ENCODE data around the gene ARMC5. TPM values are rescaled to one million over a fixed set of nuclear protein-coding genes. Genes with fewer than 3 reads are reported as not detected.

ARMC5 gene
- total RNA-seq, 1 experiment from 2014 or later = 11.8 TPM

DNA sequence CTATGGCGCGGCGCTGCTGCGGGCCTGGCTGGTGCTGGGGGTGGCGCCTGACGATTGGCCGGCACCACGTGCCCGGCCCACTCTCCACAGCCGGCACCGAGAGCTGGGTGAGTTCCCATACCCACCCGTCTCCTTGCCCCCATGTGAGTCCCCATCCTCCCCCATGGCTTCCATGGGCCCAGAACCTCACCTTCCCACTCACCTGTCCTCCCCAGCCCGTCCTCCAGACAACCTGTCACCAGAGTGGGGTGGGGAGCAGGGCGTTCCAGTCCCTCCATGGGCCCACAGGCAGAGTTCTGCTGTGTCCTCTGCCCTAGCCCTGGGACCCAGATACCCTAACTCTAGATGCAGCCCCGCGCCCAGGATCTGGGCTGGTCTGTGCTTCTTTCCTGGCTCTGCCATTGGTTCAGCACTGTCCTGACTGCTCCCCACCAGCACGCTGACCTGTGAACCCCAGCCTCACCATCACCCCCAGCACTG, 5.5 kb downstream of the ARMC5 start:
- Histone ChIP-seq H2AFZ (ENCODE audit: low read depth, low read length, poor library complexity, severe bottlenecking) (no peak overlapping the region), H3K27ac (ENCODE audit: low read depth, low read length) (no peak overlapping the region), H3K9ac (ENCODE audit: low read length) (no peak overlapping the region), H3K4me2 (ENCODE audit: low read length) (no peak overlapping the region), H3K27me3 (ENCODE audit: insufficient read depth, low read length) (no peaks in the 10 kb centered on the region), H4K20me1 (ENCODE audit: insufficient read depth) (no peaks in the 10 kb centered on the region), H3K4me1 (ENCODE audit: control insufficient read depth in 1 of 2, insufficient read depth in 2 of 2, low read length in 2 of 2) (peaks cover 0 to 14% of the 10 kb centered on the region in 2 experiments; a peak in 2 of 4 replicates), H3K9me3 (ENCODE audit: control insufficient read depth in 1 of 2, insufficient read depth in 1 of 2, low read depth in 1 of 2, low read length in 2 of 2) (no peaks in the 10 kb centered on the region), H3K36me3 (ENCODE audit: control insufficient read depth in 1 of 2, insufficient read depth in 2 of 2, low read length in 2 of 2) (no peaks in the 10 kb centered on the region), H3K9me2 (ENCODE audit: insufficient read depth) (no peaks in the 10 kb centered on the region), H3K4me3 (replicated peaks in 1 of 2; ENCODE audit: low read depth in 1 of 2, low read length in 2 of 2) (no peak overlapping the region), H3K79me2 (ENCODE audit: insufficient read depth, low read length) (no peaks in the 10 kb centered on the region)
- intact Hi-C loops (cut with micrococcal nuclease) = no loop called here
- ChIA-PET RAD21 (ENCODE audit: low non-redundant PET in 1 of 2, low total read pairs in 2 of 2, uncharacterized antibody in 2 of 2, unreplicated experiment in 2 of 2) (no interaction called here), CTCF (no interaction called here), POLR2A (no interaction called here)
- no TSS peak for BruUV-seq (replicated peaks)
- DNase-seq (ENCODE audit: low read depth, low spot score) (no peak), ATAC-seq (no peak)
- TF ChIP-seq EZH2phosphoT487 (IDR thresholded peaks at IDR 0.05; ENCODE audit: borderline replicate concordance) = no peak
- no peak for TF ChIP-seq FOSL1 (IDR thresholded peaks at IDR 0.05; ENCODE audit: low read depth)
- TF ChIP-seq MAX (IDR thresholded peaks at IDR 0.05) = no peak
- no peak for TF ChIP-seq ELF1 (IDR thresholded peaks at IDR 0.05; ENCODE audit: borderline replicate concordance, low read depth)
- no peak for TF ChIP-seq POLR2AphosphoS5 (IDR thresholded peaks at IDR 0.05; ENCODE audit: low read depth, low read length)
- TF ChIP-seq, protein P1, sequence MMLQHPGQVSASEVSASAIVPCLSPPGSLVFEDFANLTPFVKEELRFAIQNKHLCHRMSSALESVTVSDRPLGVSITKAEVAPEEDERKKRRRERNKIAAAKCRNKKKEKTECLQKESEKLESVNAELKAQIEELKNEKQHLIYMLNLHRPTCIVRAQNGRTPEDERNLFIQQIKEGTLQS (IDR thresholded peaks at IDR 0.05) = no peak
- no peak for TF ChIP-seq RAD21 (IDR thresholded peaks at IDR 0.05; ENCODE audit: low read depth)
- no peak for TF ChIP-seq EZH2 (IDR thresholded peaks at IDR 0.05)
- no peak for TF ChIP-seq SRF (IDR thresholded peaks at IDR 0.05; ENCODE audit: low read depth)
- TF ChIP-seq REST (IDR thresholded peaks at IDR 0.05; ENCODE audit: low read depth) = no peak
- no peak for TF ChIP-seq POLR2A (IDR thresholded peaks at IDR 0.05; ENCODE audit: borderline replicate concordance, extremely low read depth, insufficient read depth, insufficient read length)
- no peak for TF ChIP-seq ZFX (IDR thresholded peaks at IDR 0.05)

Data from HCT116 (cell line).